ENCODE measurements around the gene PTGDS. TPM values are rescaled to one million over a fixed set of nuclear protein-coding genes. Genes with fewer than 3 reads are reported as not detected.
"Not testable (repeated sequence)": the region's sequence is repeated elsewhere in the genome, so short reads cannot be mapped to it uniquely, and the experiment has no call there.

The PTGDS gene
- polyA plus RNA-seq, 4 donors: 0.86 to 38.0 (median 19.4) TPM

DNA sequence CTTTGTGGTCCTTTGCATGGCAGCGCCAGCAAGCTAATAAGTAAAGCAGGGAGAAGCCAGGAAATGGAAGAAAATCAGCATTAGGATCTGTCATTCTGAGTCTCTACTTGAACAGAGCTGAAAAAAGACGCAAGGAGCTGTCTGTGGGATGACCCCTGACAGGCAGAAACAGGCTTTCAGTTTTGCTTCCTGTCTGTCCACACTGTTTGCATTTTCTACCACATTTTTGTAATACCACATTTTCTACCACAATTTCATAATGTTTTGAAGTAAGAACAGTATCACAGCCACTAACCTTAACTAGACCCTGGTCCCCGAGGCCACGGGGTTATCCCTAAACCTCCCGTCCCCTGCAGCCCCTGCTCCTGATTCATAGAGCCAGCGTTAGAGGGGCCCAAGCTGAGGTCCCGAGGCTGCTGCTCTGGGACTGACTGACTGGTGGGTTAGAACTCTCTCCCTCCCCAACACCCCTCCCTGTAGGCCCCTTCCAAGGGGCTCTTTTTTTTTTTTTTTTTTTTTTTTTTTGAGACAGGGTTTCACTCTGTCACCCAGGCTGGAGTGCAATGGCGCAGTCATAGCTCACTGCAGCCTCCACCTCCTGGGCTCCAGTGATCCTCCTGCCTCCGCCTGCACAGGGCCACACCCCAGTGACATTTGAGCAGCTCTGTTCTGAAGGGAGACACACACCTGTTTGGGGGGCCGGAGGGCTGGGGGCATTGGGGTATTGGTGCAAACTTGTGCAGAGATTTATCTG lies 23.1 kb downstream of the PTGDS start:
- peaks cover 0 to 27% (median 0%) of the 10 kb centered on the region in 3 donors for H3K27me3 ChIP-seq (ENCODE audit: control insufficient read depth in 3 of 3, insufficient read depth in 3 of 3, low read length in 3 of 3)
- DNase-seq (peak in 1 of 2 donors; percentile 36), FAIRE-seq (no peak)
- H3K4me1 ChIP-seq (ENCODE audit: control insufficient read depth in 3 of 3, insufficient read depth in 2 of 3, low read depth in 1 of 3, low read length in 2 of 3): peaks cover 0 to 21% (median 8%) of the 10 kb centered on the region in 3 donors
- peak overlapping the region in 2 of 3 donors; percentile 41 to 87 for H3K27ac ChIP-seq (ENCODE audit: low read depth in 1 of 3, low read length in 2 of 3)
- 47 to 64% (median 52%) methylated on average over 10 of the region's 10 CpGs for WGBS, 3 donors
- no peaks in the 10 kb centered on the region for H3K36me3 ChIP-seq (ENCODE audit: control insufficient read depth in 3 of 3, insufficient read depth in 2 of 3, low read depth in 1 of 3, low read length in 3 of 3)
- H3K9me3 ChIP-seq (ENCODE audit: control insufficient read depth in 2 of 2, insufficient read depth in 1 of 2, low read depth in 1 of 2, low read length in 1 of 2): peaks cover 0 to 8% of the 10 kb centered on the region in 2 donors
- no peak overlapping the region for H3K4me3 ChIP-seq (ENCODE audit: low read depth in 1 of 3, low read length in 3 of 3)

DNA sequence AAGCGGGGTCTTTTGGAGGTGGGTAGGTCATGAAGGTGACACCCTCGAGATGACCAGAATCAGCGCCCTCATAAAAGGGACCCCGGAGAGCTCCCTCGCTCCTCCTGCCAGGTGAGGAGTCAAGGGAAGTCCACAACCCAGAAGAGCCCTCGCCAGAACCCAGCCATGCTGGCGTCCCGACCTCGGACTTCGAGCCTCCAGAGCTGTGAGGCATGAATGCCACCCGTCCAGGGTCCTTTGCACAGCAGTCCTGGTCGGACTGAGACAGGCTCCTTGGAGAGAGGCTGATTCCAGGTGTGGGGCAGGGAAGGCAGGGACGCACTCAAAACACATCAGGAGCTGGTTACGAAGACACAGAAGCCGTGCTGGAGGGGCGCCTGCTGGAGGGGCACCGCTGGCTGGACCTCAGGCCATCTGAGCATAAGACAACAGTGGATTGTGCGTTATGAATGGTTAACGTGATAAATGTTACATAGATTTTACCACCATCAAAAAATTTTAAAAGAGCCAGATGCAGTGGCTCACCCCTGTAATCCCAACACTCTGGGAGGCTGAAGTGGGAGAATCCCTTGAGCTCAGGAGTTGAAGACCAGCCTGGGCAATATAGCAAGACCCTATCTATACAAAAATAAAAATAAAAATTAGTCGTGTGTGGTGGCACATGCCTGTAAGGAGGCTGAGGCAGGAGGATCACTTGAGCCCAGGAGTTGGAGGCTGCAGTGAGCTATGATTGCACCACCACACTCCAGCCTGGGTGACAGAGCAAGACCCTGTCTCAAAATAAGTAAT lies 24.7 kb downstream of the PTGDS start:
- Histone ChIP-seq H3K27me3 (ENCODE audit: control insufficient read depth in 3 of 3, insufficient read depth in 3 of 3, low read length in 3 of 3) (peaks cover 0 to 11% (median 0%) of the 10 kb centered on the region in 3 donors), H3K9me3 (ENCODE audit: control insufficient read depth in 2 of 2, insufficient read depth in 1 of 2, low read depth in 1 of 2, low read length in 1 of 2) (peaks cover 0 to 22% of the 10 kb centered on the region in 2 donors), H3K4me1 (ENCODE audit: control insufficient read depth in 3 of 3, insufficient read depth in 2 of 3, low read depth in 1 of 3, low read length in 2 of 3) (peaks cover 0 to 6% (median 4%) of the 10 kb centered on the region in 3 donors), H3K36me3 (ENCODE audit: control insufficient read depth in 3 of 3, insufficient read depth in 2 of 3, low read depth in 1 of 3, low read length in 3 of 3) (peaks cover 0 to 2% (median 0%) of the 10 kb centered on the region in 3 donors), H3K27ac (ENCODE audit: low read depth in 1 of 3, low read length in 2 of 3) (no peak overlapping the region), H3K4me3 (ENCODE audit: low read depth in 1 of 3, low read length in 3 of 3) (no peak overlapping the region)
- DNase-seq (no peak), FAIRE-seq (no peak)
- 69 to 88% (median 71%) methylated on average over 20 of the region's 20 CpGs for WGBS, 3 donors

DNA sequence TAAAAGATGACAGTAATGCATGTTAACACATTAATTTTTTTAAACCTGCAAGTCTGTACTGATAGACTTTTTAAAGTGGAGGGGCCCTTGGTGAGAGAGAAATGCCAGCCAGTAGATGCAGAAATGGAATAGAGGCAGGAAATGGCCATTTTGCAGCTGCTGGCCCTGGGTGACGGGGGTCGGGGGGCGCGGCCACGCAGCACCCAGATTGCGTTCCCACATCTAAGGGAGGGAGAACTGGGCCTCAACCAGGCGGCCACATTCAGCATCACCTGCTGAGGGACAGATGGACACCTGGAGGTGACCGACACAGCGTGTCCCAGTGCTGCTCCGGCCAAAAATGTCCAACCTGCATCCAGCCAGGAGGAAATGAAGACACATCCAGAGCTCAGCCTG lies 25.3 kb downstream of the PTGDS start:
- Histone ChIP-seq H3K36me3 (ENCODE audit: control insufficient read depth in 3 of 3, insufficient read depth in 2 of 3, low read depth in 1 of 3, low read length in 3 of 3) (peaks cover 0 to 4% (median 0%) of the 10 kb centered on the region in 3 donors), H3K27me3 (ENCODE audit: control insufficient read depth in 3 of 3, insufficient read depth in 3 of 3, low read length in 3 of 3) (peaks cover 0 to 5% (median 0%) of the 10 kb centered on the region in 3 donors), H3K27ac (ENCODE audit: low read depth in 1 of 3, low read length in 2 of 3) (no peak overlapping the region), H3K4me1 (ENCODE audit: control insufficient read depth in 3 of 3, insufficient read depth in 2 of 3, low read depth in 1 of 3, low read length in 2 of 3) (peaks cover 0 to 6% (median 0%) of the 10 kb centered on the region in 3 donors), H3K4me3 (ENCODE audit: low read depth in 1 of 3, low read length in 3 of 3) (no peak overlapping the region), H3K9me3 (ENCODE audit: control insufficient read depth in 2 of 2, insufficient read depth in 1 of 2, low read depth in 1 of 2, low read length in 1 of 2) (peaks cover 0 to 22% of the 10 kb centered on the region in 2 donors)
- WGBS, 3 donors: 86 to 89% (median 89%) methylated on average over 10 of the region's 10 CpGs
- no peak for FAIRE-seq
- no peak for DNase-seq

DNA sequence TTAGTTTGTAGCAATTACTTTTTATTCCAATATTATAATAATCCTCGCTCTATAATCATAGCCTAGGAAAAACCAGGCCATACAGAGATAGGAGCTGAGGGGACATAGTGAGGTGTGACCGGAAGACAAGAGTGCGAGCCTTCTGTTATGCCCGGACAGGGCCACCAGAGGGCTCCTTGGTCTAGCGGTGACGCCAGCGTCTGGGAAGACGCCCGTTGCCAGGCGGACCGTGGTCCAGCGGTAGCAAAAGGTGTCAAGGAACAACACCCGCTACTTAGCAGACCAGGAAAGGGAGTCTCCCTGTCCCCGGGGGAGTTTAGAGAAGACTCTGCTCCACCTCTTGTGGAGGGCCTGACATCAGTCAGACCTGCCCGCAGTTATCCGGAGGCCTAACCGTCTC lies 27.0 kb downstream of the PTGDS start:
- not testable (repeated sequence) for H3K4me3 ChIP-seq (ENCODE audit: low read depth in 1 of 3, low read length in 3 of 3); H3K4me1 ChIP-seq (ENCODE audit: control insufficient read depth in 3 of 3, insufficient read depth in 2 of 3, low read depth in 1 of 3, low read length in 2 of 3); H3K27ac ChIP-seq (ENCODE audit: low read depth in 1 of 3, low read length in 2 of 3); DNase-seq; FAIRE-seq; H3K27me3 ChIP-seq (ENCODE audit: control insufficient read depth in 3 of 3, insufficient read depth in 3 of 3, low read length in 3 of 3); H3K36me3 ChIP-seq (ENCODE audit: control insufficient read depth in 3 of 3, insufficient read depth in 2 of 3, low read depth in 1 of 3, low read length in 3 of 3)
- peaks cover 0 to 22% of the 10 kb centered on the region in 2 donors for H3K9me3 ChIP-seq (ENCODE audit: control insufficient read depth in 2 of 2, insufficient read depth in 1 of 2, low read depth in 1 of 2, low read length in 1 of 2)
- WGBS, 3 donors: 45 to 47% (median 46%) methylated on average over 14 to 17 of the region's 17 CpGs

DNA sequence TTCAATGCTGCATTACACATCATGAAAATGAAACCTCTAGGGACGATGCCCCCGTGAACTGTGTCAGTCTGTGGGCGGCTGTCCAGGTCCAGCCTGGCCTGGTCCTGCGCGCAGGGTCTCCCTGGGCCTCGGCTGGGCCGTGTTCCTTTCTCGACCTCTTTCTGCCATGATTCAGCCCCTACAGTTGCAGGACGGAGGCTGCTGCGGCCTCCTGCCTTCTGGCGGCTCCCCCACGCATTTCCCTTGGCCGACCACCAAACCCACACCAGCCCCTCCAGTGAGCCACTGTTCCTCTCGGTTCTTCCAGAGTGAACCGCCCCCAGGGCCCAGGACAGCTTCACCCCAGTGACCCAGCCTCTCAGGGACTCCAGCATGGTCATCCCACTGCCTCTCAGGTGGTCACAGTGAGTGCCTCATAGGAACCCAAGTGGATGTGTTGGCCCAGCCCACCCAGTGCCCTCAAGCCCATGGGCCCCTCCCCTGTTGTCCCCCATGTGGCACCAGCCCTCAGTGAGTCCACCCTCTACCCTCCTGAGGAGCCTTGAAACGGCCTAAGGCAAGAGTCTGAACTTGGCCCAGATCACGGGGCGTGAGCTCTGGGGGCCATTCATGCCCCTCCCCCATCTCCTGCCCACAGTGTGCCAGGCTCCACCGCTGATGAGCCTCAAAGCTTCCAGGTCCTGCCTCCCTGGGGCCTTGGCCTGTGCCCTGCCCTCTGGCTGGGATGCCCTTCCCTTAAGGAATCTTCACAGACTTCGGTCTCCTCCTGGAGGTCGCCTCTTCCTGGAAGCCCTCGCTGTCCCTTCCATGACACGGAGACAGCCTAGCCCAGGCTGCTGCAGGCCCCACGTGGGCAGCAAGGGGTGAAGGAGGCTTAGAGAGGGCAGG lies 29.1 kb downstream of the PTGDS start:
- Histone ChIP-seq H3K4me1 (ENCODE audit: control insufficient read depth in 3 of 3, insufficient read depth in 2 of 3, low read depth in 1 of 3, low read length in 2 of 3) (peaks cover 0 to 6% (median 0%) of the 10 kb centered on the region in 3 donors), H3K4me3 (ENCODE audit: low read depth in 1 of 3, low read length in 3 of 3) (no peak overlapping the region), H3K27me3 (ENCODE audit: control insufficient read depth in 3 of 3, insufficient read depth in 3 of 3, low read length in 3 of 3) (no peaks in the 10 kb centered on the region), H3K36me3 (ENCODE audit: control insufficient read depth in 3 of 3, insufficient read depth in 2 of 3, low read depth in 1 of 3, low read length in 3 of 3) (peaks cover 0 to 25% (median 4%) of the 10 kb centered on the region in 3 donors), H3K9me3 (ENCODE audit: control insufficient read depth in 2 of 2, insufficient read depth in 1 of 2, low read depth in 1 of 2, low read length in 1 of 2) (peaks cover 0 to 22% of the 10 kb centered on the region in 2 donors), H3K27ac (ENCODE audit: low read depth in 1 of 3, low read length in 2 of 3) (no peak overlapping the region)
- no peak for FAIRE-seq
- no peak for DNase-seq
- 61 to 86% (median 73%) methylated on average over 24 of the region's 24 CpGs for WGBS, 3 donors

DNA sequence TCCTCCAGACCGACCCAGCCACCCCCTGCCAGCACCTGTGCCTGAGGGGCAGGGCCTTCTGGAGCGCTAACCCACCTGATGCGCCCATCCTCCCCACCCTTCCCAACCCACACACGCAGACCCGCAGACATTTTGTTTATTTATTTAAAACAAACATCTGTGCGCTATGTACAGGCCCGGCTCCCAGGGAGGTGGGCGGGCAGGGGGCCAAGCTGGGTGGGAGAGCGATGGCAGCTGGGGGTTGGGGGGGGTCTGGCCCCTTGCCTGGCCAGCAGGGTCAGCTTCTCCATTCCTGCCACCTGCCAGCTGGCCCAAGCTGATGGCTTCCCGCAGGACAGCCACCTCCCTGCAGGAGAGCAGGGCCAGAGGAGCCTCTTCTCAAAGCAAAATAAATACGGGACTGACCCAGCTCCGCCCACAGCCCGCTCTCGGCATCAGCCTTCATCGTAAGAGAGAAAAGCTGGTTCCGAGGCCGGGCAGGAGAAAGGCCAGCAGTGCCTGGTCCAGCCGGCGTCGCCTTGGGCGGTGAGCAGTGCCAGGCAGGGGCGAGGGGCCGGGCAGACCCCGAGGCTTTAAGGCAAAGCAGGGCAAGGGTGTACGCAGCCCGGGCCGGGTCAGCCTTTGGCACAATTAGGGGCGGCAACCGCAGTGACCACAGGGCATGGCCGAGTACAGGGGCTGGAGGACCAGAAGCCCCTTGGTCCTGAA lies 30.0 kb downstream of the PTGDS start:
- Histone ChIP-seq H3K27ac (ENCODE audit: low read depth in 1 of 3, low read length in 2 of 3) (no peak overlapping the region), H3K27me3 (ENCODE audit: control insufficient read depth in 3 of 3, insufficient read depth in 3 of 3, low read length in 3 of 3) (no peaks in the 10 kb centered on the region), H3K36me3 (ENCODE audit: control insufficient read depth in 3 of 3, insufficient read depth in 2 of 3, low read depth in 1 of 3, low read length in 3 of 3) (peaks cover 0 to 32% (median 4%) of the 10 kb centered on the region in 3 donors), H3K4me1 (ENCODE audit: control insufficient read depth in 3 of 3, insufficient read depth in 2 of 3, low read depth in 1 of 3, low read length in 2 of 3) (peaks cover 0 to 6% (median 0%) of the 10 kb centered on the region in 3 donors), H3K4me3 (ENCODE audit: low read depth in 1 of 3, low read length in 3 of 3) (no peak overlapping the region), H3K9me3 (ENCODE audit: control insufficient read depth in 2 of 2, insufficient read depth in 1 of 2, low read depth in 1 of 2, low read length in 1 of 2) (peaks cover 0 to 22% of the 10 kb centered on the region in 2 donors)
- DNase-seq (no peak), FAIRE-seq (no peak)
- WGBS, 3 donors: 68 to 76% (median 75%) methylated on average over 26 to 30 of the region's 30 CpGs

DNA sequence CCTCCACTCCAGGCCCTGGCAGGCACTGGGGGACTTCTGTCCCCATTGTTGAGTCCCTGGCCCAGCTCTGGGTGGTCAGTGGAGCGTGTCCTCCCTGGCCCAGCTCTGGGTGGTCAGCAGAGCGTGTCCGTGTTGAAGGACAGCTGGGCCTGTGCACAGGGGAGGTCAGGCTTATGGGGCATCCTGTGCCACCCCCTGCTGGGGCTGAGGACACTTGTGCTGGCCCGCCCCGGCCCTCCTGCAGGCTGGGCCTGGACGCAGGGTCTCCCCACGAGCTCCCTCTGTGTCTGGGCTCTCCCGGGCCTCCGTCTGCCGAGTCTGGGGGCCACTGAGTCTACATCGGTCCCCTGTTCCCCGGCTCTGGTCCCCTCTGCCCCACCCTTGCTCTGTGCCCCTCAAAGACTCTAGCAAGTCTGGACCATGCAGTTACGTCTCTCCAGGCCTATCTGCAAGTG lies 30.5 kb downstream of the PTGDS start:
- no peak overlapping the region for H3K4me3 ChIP-seq (ENCODE audit: low read depth in 1 of 3, low read length in 3 of 3)
- WGBS, 3 donors: 85 to 86% (median 85%) methylated on average over 11 to 13 of the region's 13 CpGs
- H3K4me1 ChIP-seq (ENCODE audit: control insufficient read depth in 3 of 3, insufficient read depth in 2 of 3, low read depth in 1 of 3, low read length in 2 of 3): peaks cover 0 to 6% (median 0%) of the 10 kb centered on the region in 3 donors
- H3K36me3 ChIP-seq (ENCODE audit: control insufficient read depth in 3 of 3, insufficient read depth in 2 of 3, low read depth in 1 of 3, low read length in 3 of 3): peaks cover 0 to 38% (median 4%) of the 10 kb centered on the region in 3 donors
- H3K27ac ChIP-seq (ENCODE audit: low read depth in 1 of 3, low read length in 2 of 3): no peak overlapping the region
- DNase-seq: no peak
- FAIRE-seq: no peak
- H3K27me3 ChIP-seq (ENCODE audit: control insufficient read depth in 3 of 3, insufficient read depth in 3 of 3, low read length in 3 of 3): no peaks in the 10 kb centered on the region
- H3K9me3 ChIP-seq (ENCODE audit: control insufficient read depth in 2 of 2, insufficient read depth in 1 of 2, low read depth in 1 of 2, low read length in 1 of 2): peaks cover 0 to 22% of the 10 kb centered on the region in 2 donors

All from small intestine (tissue), 7 donors.